ACC112 (cell line): Measurements from ENCODE around the gene HOMER1.
"Not testable (repeated sequence)": the region's sequence is repeated elsewhere in the genome, so short reads cannot be mapped to it uniquely, and the experiment has no call there.

ENCODE experiments used
- H2AFZ ChIP-seq: fragments of 200-600 bp; sonication (generic); one replicate; pipeline ENCODE4 v1.6.0; 2017; ENCODE audit warnings: antibody characterized with exemption, low read length; ENCODE audit not compliant: unreplicated experiment
- H3K27ac ChIP-seq: fragments of 200-600 bp; sonication (generic); 2 replicates; pipeline ENCODE4 v1.5.1; 2014; ENCODE audit warnings: low read depth, mild to moderate bottlenecking, antibody characterized with exemption, low read length, moderate library complexity
- H3K27me3 ChIP-seq: fragments of 200-600 bp; sonication (generic); 2 replicates; pipeline ENCODE4 v1.6.1; 2014; ENCODE audit warnings: mild to moderate bottlenecking, antibody characterized with exemption, low read length, moderate library complexity, mixed read lengths; ENCODE audit not compliant: insufficient read depth
- H3K36me3 ChIP-seq: fragments of 200-600 bp; sonication (generic); 2 replicates; pipeline ENCODE4 v1.6.1; 2016; ENCODE audit warnings: mild to moderate bottlenecking, antibody characterized with exemption, low read length, moderate library complexity, mixed read lengths; ENCODE audit not compliant: insufficient read depth
- H3K4me1 ChIP-seq: fragments of 200-600 bp; sonication (generic); one replicate; pipeline ENCODE4 v1.6.1; 2016; ENCODE audit warnings: low read length, mixed read lengths; ENCODE audit not compliant: insufficient read depth, unreplicated experiment, control insufficient read depth
- H3K4me3 ChIP-seq: fragments of 200-600 bp; sonication (generic); 2 replicates; pipeline ENCODE4 v1.5.1; 2014; ENCODE audit warnings: mild to moderate bottlenecking, low read depth, low read length
- H3K79me2 ChIP-seq: fragments of 200-600 bp; sonication (generic); one replicate; pipeline ENCODE4 v1.6.0; 2016; ENCODE audit warnings: low read length; ENCODE audit not compliant: control insufficient read depth, unreplicated experiment, insufficient read depth

HOMER1 gene

GRCh38 chr5:79516986-79517385, 3.1 kb upstream of the HOMER1 start:
- Histone ChIP-seq H2AFZ (no peak overlapping the region), H3K4me3 (no peak overlapping the region), H3K79me2 (peaks cover 5% of the 10 kb centered on the region), H3K27ac (no peak overlapping the region), H3K27me3 (no peaks in the 10 kb centered on the region), H3K36me3 (no peaks in the 10 kb centered on the region), H3K4me1 (no peaks in the 10 kb centered on the region)

- not testable (repeated sequence) for H3K27me3 ChIP-seq, H2AFZ ChIP-seq, H3K4me3 ChIP-seq, H3K4me1 ChIP-seq, H3K27ac ChIP-seq, H3K36me3 ChIP-seq
- peaks cover 12% of the 10 kb centered on the region for H3K79me2 ChIP-seq
Measured at GRCh38 chr5:79516331-79516730, 2.4 kb upstream of the HOMER1 start.

GRCh38 chr5:79514391-79515105, 614 bp upstream of the HOMER1 start:
- H2AFZ ChIP-seq: peak overlapping the region; percentile 58
- H3K27ac ChIP-seq: peak overlapping the region; percentile 79
- H3K27me3 ChIP-seq: no peaks in the 10 kb centered on the region
- H3K4me3 ChIP-seq: peak overlapping the region; percentile 87
- H3K36me3 ChIP-seq: no peaks in the 10 kb centered on the region
- H3K79me2 ChIP-seq: peaks cover 22% of the 10 kb centered on the region
- H3K4me1 ChIP-seq: peaks cover 10% of the 10 kb centered on the region

GRCh38 chr5:79513308-79513703, 628 bp downstream of the HOMER1 start:
- peak overlapping the region; percentile 87 for H3K4me3 ChIP-seq
- H2AFZ ChIP-seq: peak overlapping the region; percentile 41
- no peaks in the 10 kb centered on the region for H3K27me3 ChIP-seq
- no peaks in the 10 kb centered on the region for H3K36me3 ChIP-seq
- H3K79me2 ChIP-seq: peaks cover 32% of the 10 kb centered on the region
- H3K27ac ChIP-seq: peak overlapping the region; percentile 79
- H3K4me1 ChIP-seq: peaks cover 21% of the 10 kb centered on the region

- Histone ChIP-seq H3K27me3 (no peaks in the 10 kb centered on the region), H3K36me3 (no peaks in the 10 kb centered on the region), H3K4me3 (peak overlapping the region; percentile 87), H3K27ac (no peak overlapping the region), H2AFZ (peak overlapping the region; percentile 43), H3K4me1 (peaks cover 23% of the 10 kb centered on the region), H3K79me2 (peaks cover 37% of the 10 kb centered on the region)
Measured at GRCh38 chr5:79512471-79513307, 1.2 kb downstream of the HOMER1 start.

- peak overlapping the region; percentile 43 for H2AFZ ChIP-seq
- no peak overlapping the region for H3K27ac ChIP-seq
- peaks cover 41% of the 10 kb centered on the region for H3K79me2 ChIP-seq
- peak overlapping the region; percentile 87 for H3K4me3 ChIP-seq
- peaks cover 23% of the 10 kb centered on the region for H3K4me1 ChIP-seq
- H3K36me3 ChIP-seq: no peaks in the 10 kb centered on the region
- H3K27me3 ChIP-seq: no peaks in the 10 kb centered on the region
Measured at GRCh38 chr5:79512049-79512448, 1.9 kb downstream of the HOMER1 start.

GRCh38 chr5:79510638-79511037, 3.3 kb downstream of the HOMER1 start:
- H2AFZ ChIP-seq: no peak overlapping the region
- H3K27ac ChIP-seq: no peak overlapping the region
- no peaks in the 10 kb centered on the region for H3K27me3 ChIP-seq
- peak overlapping the region; percentile 87 for H3K4me3 ChIP-seq
- no peaks in the 10 kb centered on the region for H3K36me3 ChIP-seq
- H3K4me1 ChIP-seq: peaks cover 23% of the 10 kb centered on the region
- peaks cover 44% of the 10 kb centered on the region for H3K79me2 ChIP-seq

GRCh38 chr5:79509244-79509885, 4.6 kb downstream of the HOMER1 start:
- Histone ChIP-seq H2AFZ (no peak overlapping the region), H3K36me3 (no peaks in the 10 kb centered on the region), H3K4me1 (peaks cover 23% of the 10 kb centered on the region), H3K79me2 (peaks cover 44% of the 10 kb centered on the region), H3K27me3 (no peaks in the 10 kb centered on the region), H3K27ac (no peak overlapping the region), H3K4me3 (no peak overlapping the region)

GRCh38 chr5:79508794-79509193, 5.1 kb downstream of the HOMER1 start:
- Histone ChIP-seq H3K79me2 (peaks cover 44% of the 10 kb centered on the region), H3K4me1 (peaks cover 26% of the 10 kb centered on the region), H3K27me3 (no peaks in the 10 kb centered on the region), H3K4me3 (no peak overlapping the region), H3K36me3 (no peaks in the 10 kb centered on the region), H2AFZ (no peak overlapping the region), H3K27ac (no peak overlapping the region)

- H3K27me3 ChIP-seq: no peaks in the 10 kb centered on the region
- H2AFZ ChIP-seq: no peak overlapping the region
- H3K4me3 ChIP-seq: no peak overlapping the region
- no peaks in the 10 kb centered on the region for H3K36me3 ChIP-seq
- peaks cover 29% of the 10 kb centered on the region for H3K4me1 ChIP-seq
- H3K79me2 ChIP-seq: peaks cover 44% of the 10 kb centered on the region
- H3K27ac ChIP-seq: no peak overlapping the region
Measured at GRCh38 chr5:79508354-79508753, 5.6 kb downstream of the HOMER1 start.
